ENCODE results near the gene FSIP1.

FSIP1 gene

GRCh38 chr15:39789736-39790135 is 7.1 kb upstream of the FSIP1 start:
- ChIA-PET POLR2A (no interaction called here), CTCF (interaction anchor here (1.4 to 4.3 kb wide), 5 partner anchors 9 to 484 kb away, joined by 3 to 41 read pairs (median 5); no protein-coding TSS in a partner anchor)
- TF ChIP-seq CTCF (IDR thresholded peaks at IDR 0.05; ENCODE audit: control extremely low read depth, extremely low read depth, low read depth, missing control alignments): no peak
- DNase-seq (ENCODE audit: extremely low spot score): no peak

- ChIA-PET POLR2A (no interaction called here), CTCF (interaction anchor here (1.2 to 4.3 kb wide), 12 partner anchors 10 to 490 kb away, joined by 3 to 41 read pairs (median 4); no protein-coding TSS in a partner anchor)
- no peak for DNase-seq (ENCODE audit: extremely low spot score)
- TF ChIP-seq CTCF (IDR thresholded peaks at IDR 0.05; ENCODE audit: control extremely low read depth, extremely low read depth, low read depth, missing control alignments): no peak
These were observed 6.3 kb upstream of the FSIP1 start for GRCh38 chr15:39788800-39789565.

GRCh38 chr15:39788108-39788507 is 5.5 kb upstream of the FSIP1 start:
- POLR2A ChIA-PET: no interaction called here
- CTCF ChIA-PET: interaction anchor here (0.9 to 4.3 kb wide), 19 partner anchors 11 to 547 kb away, joined by 3 to 41 read pairs (median 4); no protein-coding TSS in a partner anchor

GRCh38 chr15:39787479-39787878 is 4.8 kb upstream of the FSIP1 start:
- ChIA-PET POLR2A (no interaction called here), CTCF (interaction anchor here (0.9 to 4.3 kb wide), 16 partner anchors 11 to 550 kb away, joined by 3 to 41 read pairs (median 4); no protein-coding TSS in a partner anchor)
- TF ChIP-seq CTCF (IDR thresholded peaks at IDR 0.05; ENCODE audit: control extremely low read depth, extremely low read depth, low read depth, missing control alignments): no peak
- DNase-seq (ENCODE audit: extremely low spot score): no peak

More at GRCh38 chr15:39788108-39788507, 5.5 kb upstream of the FSIP1 start:
- DNase-seq (ENCODE audit: extremely low spot score): no peak
- no peak for TF ChIP-seq CTCF (IDR thresholded peaks at IDR 0.05; ENCODE audit: control extremely low read depth, extremely low read depth, low read depth, missing control alignments)

GRCh38 chr15:39786447-39787056 is 3.9 kb upstream of the FSIP1 start:
- TF ChIP-seq CTCF (IDR thresholded peaks at IDR 0.05; ENCODE audit: control extremely low read depth, extremely low read depth, low read depth, missing control alignments): peak; percentile 54
- peak; percentile 47 for DNase-seq (ENCODE audit: extremely low spot score)
- CTCF ChIA-PET: interaction anchor here (0.6 to 4.3 kb wide), 9 partner anchors 8 to 996 kb away, joined by 3 to 41 read pairs (median 3); partner anchors contain the start of gene EIF2AK4
- POLR2A ChIA-PET: no interaction called here

- ChIA-PET POLR2A (no interaction called here), CTCF (interaction anchor here (0.7 to 1.3 kb wide), 8 partner anchors 9 to 493 kb away, joined by 3 to 5 read pairs (median 3); partner anchors contain the start of gene EIF2AK4)
- DNase-seq (ENCODE audit: extremely low spot score): no peak
- TF ChIP-seq CTCF (IDR thresholded peaks at IDR 0.05; ENCODE audit: control extremely low read depth, extremely low read depth, low read depth, missing control alignments): no peak
These were observed 3.2 kb upstream of the FSIP1 start for GRCh38 chr15:39785841-39786240.
